Brain microvascular endothelial cell (primary cell): ENCODE measurements around the gene KLHDC9.

ENCODE experiments used
- DNase-seq: peaks from one replicate; pipeline ENCODE4 v3.0.0-alpha.2; 2020
- H3K27ac ChIP-seq: fragments of 250-450 bp; sonication (Bioruptor Pico); 2 replicates; pipeline ENCODE4 v1.5.1; 2020; ENCODE audit warnings: mild to moderate bottlenecking, moderate library complexity
- H3K27me3 ChIP-seq: fragments of 250-450 bp; sonication (Bioruptor Pico); replicated peaks from 2 replicates; pipeline ENCODE4 v1.5.1; 2020; ENCODE audit warnings: mild to moderate bottlenecking
- H3K36me3 ChIP-seq: fragments of 250-450 bp; sonication (Bioruptor Pico); replicated peaks from 2 replicates; pipeline ENCODE4 v1.5.1; 2020; ENCODE audit warnings: mild to moderate bottlenecking
- H3K4me3 ChIP-seq: 2 replicates; pipeline ENCODE4 v1.5.1; 2011; ENCODE audit warnings: low read depth, mild to moderate bottlenecking, control low read depth, low read length, moderate library complexity
- in situ Hi-C: cut with HindIII; loops from 2 replicates; pipeline ENCODE4 v1.10.0; 2017; ENCODE audit warnings: low sequenced_read_pairs, low pct_ligation_motif_present
- TF ChIP-seq, protein P1 (sequence below): IDR thresholded peaks from 2 replicates; pipeline ENCODE4 v1.5.1; 2011; ENCODE audit warnings: low read depth, mild to moderate bottlenecking, moderate library complexity, low read length, control low read depth, inconsistent platforms; ENCODE audit errors: missing control alignments

The KLHDC9 gene

DNA sequence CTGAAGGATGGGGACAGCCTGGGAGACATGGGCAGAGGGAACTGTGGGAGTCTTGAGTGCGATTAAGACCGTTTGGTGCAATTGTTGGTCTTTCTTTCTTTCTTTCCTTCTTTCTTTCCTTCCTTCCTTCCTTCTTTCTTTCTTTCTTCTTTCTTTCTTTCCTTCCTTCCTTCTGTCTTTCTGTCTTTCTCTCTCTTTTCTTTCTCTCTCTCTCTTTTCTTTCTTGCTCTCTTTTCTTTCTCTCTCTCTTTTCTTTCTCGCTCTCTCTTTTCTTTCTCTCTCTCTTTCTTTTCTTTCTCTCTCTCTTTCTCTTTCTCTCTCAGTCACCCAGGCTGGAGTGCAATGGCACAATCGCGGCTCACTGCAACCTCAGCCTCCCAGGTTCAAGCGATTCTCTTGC, 2.9 kb upstream of the KLHDC9 start:
- in situ Hi-C loops, result no loop called here
- DNase-seq, result no peak
- no peaks in the 10 kb centered on the region for H3K27me3 ChIP-seq
- TF ChIP-seq, protein P1, sequence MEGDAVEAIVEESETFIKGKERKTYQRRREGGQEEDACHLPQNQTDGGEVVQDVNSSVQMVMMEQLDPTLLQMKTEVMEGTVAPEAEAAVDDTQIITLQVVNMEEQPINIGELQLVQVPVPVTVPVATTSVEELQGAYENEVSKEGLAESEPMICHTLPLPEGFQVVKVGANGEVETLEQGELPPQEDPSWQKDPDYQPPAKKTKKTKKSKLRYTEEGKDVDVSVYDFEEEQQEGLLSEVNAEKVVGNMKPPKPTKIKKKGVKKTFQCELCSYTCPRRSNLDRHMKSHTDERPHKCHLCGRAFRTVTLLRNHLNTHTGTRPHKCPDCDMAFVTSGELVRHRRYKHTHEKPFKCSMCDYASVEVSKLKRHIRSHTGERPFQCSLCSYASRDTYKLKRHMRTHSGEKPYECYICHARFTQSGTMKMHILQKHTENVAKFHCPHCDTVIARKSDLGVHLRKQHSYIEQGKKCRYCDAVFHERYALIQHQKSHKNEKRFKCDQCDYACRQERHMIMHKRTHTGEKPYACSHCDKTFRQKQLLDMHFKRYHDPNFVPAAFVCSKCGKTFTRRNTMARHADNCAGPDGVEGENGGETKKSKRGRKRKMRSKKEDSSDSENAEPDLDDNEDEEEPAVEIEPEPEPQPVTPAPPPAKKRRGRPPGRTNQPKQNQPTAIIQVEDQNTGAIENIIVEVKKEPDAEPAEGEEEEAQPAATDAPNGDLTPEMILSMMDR, result no peak
- no peak overlapping the region for H3K4me3 ChIP-seq
- H3K27ac ChIP-seq, result no peak overlapping the region
- H3K36me3 ChIP-seq, result peaks cover 5% of the 10 kb centered on the region

DNA sequence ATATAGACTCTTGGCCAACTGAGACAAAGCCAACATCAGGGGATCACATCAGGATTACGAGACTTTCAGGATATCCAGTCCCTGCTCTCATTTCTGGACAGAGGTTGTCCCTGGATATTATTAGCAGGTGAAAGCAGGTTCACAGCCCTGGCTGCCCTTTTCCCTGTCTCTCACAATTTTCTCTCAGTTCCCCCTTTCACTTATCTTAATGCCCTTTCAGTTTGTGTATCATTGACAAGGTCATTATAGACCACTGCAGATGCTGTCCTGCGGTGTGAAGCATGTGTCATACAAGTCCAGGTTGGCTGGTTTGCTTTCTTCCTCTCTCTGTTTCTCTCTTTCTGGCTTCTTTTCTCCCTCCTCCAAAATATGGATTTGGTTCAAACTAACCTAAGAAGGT, 2.1 kb upstream of the KLHDC9 start:
- in situ Hi-C loops, result no loop called here
- TF ChIP-seq, protein P1, result no peak
- no peak for DNase-seq
- no peaks in the 10 kb centered on the region for H3K27me3 ChIP-seq
- H3K4me3 ChIP-seq, result no peak overlapping the region
- no peak overlapping the region for H3K27ac ChIP-seq
- peaks cover 9% of the 10 kb centered on the region for H3K36me3 ChIP-seq

DNA sequence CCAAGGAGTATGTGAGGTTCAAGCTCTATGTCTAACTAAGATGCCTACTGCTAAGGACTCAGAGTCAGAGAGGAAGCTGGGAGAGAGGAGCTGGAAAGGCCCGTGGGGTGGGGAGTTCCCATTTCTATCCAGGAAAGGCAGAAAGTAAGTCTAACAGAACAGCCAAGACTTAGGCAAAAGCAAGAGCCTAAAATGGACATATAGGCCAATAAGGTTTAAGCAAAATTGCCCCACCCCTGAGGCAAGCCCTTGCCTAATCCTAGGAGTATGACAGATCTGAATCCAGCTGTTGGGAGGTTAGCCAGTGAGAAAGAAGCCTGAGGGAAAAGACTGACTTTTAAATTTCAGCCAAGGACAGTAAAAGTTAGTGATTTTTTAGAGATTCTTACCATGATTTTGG, 1.6 kb upstream of the KLHDC9 start:
- TF ChIP-seq, protein P1, result no peak
- Histone ChIP-seq H3K27ac (no peak overlapping the region), H3K4me3 (no peak overlapping the region), H3K27me3 (no peaks in the 10 kb centered on the region), H3K36me3 (peaks cover 12% of the 10 kb centered on the region)
- in situ Hi-C loops, result no loop called here
- no peak for DNase-seq

DNA sequence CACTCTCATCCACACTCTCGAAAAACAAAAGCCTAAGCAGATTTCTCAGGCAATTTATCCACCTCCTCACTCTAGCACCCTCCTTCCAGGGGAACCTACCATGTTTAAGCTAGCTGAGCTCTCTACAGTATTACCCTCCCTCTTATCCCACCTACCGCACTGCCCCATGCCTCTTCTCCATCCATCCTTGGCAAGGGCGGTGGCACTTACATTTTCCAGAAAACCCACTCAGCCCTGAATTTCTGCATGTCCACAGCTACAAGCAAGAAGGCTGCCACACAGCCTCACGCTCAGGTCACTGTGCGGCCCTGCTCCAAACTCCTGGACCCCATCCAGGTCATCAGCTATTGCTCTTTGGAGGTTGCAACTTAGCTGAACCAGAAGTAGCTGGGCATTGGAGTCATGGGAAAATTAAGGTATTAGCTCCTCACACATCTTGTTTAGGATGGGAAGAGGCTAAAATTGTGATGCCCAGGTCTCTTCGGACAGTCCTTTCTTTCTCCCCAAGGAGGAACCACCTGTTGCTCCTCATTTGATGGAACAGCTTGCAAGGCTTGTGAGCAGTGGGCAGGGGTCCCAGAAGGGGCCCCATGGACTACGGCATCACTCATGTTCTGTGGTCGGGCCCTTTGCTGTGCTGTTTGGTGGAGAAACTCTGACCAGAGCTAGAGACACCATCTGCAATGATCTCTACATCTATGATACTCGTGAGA, 1.1 kb downstream of the KLHDC9 start:
- DNase-seq, result no peak
- no peaks in the 10 kb centered on the region for H3K27me3 ChIP-seq

DNA sequence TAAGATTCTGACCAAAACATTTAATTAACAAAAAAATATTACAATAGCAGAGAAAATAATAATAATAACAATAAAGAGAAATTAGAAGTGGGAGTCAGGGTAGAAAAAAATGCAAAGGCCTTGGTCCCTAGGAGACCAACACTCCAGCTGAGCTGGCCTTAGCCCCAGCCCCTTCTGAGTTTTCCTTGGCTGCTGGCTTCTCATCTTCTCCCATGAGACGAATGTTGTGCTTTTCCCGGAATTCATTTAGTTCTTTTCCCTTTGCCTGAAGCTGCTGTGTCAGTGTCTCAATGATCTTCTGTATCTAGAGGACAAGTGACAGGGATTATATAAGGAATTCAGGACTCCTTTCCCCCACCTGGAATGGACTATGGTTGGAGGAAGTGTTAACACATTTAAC, 2.4 kb downstream of the KLHDC9 start:
- Histone ChIP-seq H3K36me3 (peaks cover 19% of the 10 kb centered on the region), H3K4me3 (no peak overlapping the region), H3K27ac (no peak overlapping the region), H3K27me3 (no peaks in the 10 kb centered on the region)
- TF ChIP-seq, protein P1, result no peak
- in situ Hi-C loops, result no loop called here
- DNase-seq, result no peak

More for the DNA sequence above, 1.1 kb downstream of the KLHDC9 start:
- in situ Hi-C loops, result no loop called here
- TF ChIP-seq, protein P1, result no peak
- H3K4me3 ChIP-seq, result peak overlapping the region; percentile 63
- H3K27ac ChIP-seq, result no peak overlapping the region
- H3K36me3 ChIP-seq, result peaks cover 19% of the 10 kb centered on the region

DNA sequence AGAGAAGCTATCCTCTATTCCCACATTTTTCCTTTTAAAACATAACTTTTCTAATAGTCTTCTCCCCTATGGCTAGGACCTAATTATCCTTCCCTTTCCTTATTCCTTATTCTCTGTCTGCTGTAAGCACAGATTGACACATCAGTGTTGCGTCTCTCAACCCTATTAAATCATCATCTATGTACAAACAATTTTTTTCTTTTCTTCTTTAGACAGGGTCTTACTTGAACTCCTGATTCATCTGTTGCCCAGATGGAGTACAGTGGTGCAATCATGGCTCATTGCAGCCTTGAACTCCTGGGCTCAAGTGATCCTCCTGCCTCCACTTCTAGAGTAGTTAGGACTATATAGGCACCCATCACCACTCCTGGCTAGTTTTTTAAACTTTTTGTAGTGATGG, 8.3 kb downstream of the KLHDC9 start:
- no peak overlapping the region for H3K4me3 ChIP-seq
- peaks cover 8% of the 10 kb centered on the region for H3K36me3 ChIP-seq
- H3K27me3 ChIP-seq, result no peaks in the 10 kb centered on the region
- no peak for DNase-seq
- no peak overlapping the region for H3K27ac ChIP-seq
- TF ChIP-seq, protein P1, result no peak
- in situ Hi-C loops, result no loop called here
